HL-60/S4 (cell line): Measurements from ENCODE around the gene ATP2C2.
"Not testable (repeated sequence)": the region's sequence is repeated elsewhere in the genome, so short reads cannot be mapped to it uniquely, and the experiment has no call there.

ENCODE experiments used
- in situ Hi-C: fragments of 300-500 bp; cut with MboI; formaldehyde crosslinking; loops from 2 replicates; pipeline ENCODE4 v1.14.3; 2022; ENCODE audit warnings: low sequenced_read_pairs

The ATP2C2 gene

GRCh38 chr16:84448444-84448843 is 80.1 kb downstream of the ATP2C2 start:
- in situ Hi-C loops, result no loop called here

DNA sequence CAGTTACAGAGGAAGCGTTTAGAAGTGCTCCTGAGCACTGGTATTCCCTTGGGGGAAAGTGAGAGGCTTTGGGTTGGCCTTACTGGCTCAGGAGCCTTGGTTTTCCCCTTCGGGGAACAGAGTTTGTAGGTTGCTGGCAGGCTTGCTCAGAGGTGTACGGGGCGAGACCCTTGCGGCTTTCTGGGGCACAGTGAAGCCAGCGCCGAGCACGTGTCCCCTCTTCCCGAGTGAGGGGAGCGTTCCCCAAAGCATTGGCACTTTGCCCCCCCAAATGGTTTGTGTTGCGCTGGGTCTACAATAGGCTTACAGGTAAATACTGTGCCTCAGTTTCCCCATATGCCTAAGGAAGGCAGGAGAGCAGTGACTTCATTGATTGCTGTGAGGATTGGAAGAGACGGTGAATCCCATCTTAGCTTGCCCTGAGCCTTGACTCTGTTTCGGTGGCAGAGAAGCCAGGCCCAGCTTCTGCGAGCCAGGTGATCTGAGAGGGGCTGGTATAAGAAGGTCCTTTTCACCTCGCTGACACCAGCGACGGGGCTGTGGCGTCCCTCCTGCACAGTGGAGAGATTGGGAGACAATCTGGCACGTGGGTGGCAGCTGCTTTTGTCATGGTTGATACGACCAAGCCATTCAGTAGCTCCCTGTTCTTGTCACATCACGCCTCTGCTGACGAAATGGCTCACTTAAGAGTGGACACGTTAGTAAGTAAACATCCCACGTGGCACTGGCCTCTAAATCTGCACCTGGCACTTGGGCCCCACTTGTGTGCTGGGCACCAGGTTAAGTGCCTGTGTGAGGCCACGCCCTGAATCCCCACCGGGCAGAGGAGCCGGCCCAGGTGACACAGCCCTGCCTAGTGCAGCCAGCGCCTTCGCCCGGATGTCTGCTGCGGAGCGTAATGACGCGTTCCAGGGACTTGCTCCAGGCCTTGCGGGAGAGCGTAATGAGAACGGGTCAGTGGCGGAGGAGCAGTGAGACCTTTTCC is 81.1 kb downstream of the ATP2C2 start:
- in situ Hi-C loops, result no loop called here

GRCh38 chr16:84450176-84450865 is 82.0 kb downstream of the ATP2C2 start:
- in situ Hi-C loops, result no loop called here

DNA sequence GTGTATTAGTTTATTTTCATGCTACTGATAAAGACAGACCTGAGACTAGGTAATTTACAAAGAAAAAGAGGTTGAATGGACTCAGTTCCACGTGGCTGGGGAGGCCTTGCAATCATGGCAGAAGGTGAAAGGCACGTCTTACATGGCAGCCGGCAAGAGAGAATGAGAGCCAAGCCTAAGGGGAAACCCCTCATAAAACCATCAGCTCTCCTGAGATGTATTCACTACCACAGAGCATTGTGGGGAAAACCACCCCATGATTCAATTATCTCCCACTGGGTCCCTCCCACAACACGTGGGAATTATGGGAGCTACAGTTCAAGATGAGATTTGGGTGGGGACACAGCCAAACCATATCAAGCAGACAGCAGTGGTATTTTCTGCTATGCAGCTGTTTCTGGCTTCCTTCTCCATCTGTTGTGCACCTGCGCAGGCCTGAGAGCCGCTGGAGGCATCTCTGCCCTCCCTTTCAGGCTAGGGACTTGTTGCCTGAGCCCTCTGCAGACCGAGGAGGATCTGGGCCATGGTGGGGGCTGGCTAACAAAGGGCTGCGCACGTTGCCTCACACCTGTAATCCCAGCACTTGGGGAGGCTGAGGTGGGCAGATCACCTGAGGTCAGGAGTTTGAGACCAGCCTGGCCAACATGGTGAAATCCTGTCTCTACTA is 82.8 kb downstream of the ATP2C2 start:
- in situ Hi-C loops, result not testable (repeated sequence)

DNA sequence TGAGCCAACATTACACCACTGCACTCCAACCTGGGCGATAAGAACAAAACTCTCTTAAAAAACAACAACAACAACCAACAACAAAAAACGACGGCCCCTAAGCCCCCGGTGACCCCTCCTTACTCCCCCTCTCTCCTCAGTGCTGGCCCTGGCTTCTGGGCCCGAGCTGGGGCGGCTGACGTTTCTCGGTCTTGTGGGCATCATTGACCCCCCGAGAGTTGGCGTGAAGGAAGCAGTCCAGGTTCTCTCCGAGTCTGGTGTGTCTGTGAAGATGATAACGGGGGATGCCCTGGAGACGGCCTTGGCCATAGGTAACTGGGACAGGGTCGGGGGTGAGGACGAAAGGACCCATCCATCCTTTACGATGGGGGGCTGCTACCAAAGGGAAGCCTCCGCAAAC is 83.4 kb downstream of the ATP2C2 start:
- in situ Hi-C loops, result no loop called here

DNA sequence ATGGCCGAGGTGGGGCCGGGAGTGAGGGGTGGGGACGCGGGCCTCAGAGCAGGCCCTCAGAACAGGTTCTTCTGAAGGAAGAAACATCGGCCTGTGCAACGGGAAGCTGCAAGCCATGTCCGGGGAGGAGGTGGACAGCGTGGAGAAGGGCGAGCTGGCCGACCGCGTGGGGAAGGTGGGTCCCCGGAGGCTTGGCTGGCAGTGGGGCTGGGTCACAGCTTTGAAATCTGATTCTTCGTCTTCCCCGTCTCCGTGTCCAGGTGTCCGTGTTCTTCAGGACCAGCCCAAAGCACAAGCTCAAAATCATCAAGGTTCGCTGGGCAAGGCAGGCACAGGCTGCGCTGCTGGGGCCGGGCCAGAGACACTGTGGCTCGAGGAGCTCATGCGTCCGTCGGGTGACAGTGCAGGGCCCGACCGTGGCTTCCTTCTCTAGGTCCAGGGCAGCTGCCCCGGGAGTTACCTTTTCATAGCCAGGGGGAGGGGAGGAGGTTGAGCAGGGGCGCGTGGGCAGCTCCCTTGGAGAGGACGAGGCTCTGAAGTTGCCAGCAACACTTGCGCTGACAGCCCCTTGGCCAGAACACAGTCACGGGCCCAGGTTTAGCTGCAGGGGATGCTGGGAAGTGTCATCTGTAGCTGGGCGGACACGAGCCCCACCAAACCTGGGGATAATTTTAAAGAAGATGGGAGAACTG is 84.9 kb downstream of the ATP2C2 start:
- in situ Hi-C loops, result no loop called here

DNA sequence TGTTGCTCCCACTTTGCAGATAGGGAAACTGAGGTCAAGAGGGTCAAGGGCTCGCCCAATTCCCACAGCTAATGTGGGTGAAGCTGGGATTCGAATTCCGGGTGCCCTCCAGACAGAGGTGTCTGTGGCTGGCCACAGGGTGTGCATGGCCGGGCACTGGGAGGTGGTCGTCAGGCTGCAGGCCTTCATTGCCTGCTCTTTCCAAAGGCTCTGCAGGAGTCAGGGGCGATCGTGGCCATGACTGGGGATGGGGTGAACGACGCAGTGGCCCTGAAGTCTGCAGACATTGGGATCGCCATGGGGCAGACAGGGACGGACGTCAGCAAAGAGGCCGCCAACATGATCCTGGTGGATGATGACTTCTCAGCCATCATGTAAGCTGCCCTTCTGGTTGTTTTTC is 86.3 kb downstream of the ATP2C2 start:
- in situ Hi-C loops, result no loop called here

DNA sequence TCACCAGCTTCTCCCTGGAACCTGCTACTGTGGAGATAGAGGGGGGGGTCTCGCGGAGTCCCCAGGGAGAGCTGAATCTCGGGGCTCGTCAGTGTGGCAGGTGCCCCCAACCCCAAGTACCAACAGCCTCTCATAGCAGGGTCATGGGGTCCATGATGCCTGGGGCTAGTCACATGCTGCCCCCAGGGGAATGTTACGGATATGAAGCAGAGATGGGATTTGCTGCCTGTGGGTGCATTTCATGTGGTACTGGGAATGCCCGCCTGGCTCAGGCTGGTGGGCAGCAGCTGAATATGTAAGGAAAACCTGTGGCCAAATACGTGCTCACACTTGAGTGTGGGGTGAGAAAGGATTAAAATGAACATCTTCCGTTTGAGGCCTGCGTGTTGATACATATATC is 86.7 kb downstream of the ATP2C2 start:
- in situ Hi-C loops, result no loop called here

- in situ Hi-C loops, result no loop called here
These were observed 90.5 kb downstream of the ATP2C2 start for GRCh38 chr16:84458606-84459532.

GRCh38 chr16:84459533-84459894 is 91.2 kb downstream of the ATP2C2 start:
- in situ Hi-C loops, result no loop called here

DNA sequence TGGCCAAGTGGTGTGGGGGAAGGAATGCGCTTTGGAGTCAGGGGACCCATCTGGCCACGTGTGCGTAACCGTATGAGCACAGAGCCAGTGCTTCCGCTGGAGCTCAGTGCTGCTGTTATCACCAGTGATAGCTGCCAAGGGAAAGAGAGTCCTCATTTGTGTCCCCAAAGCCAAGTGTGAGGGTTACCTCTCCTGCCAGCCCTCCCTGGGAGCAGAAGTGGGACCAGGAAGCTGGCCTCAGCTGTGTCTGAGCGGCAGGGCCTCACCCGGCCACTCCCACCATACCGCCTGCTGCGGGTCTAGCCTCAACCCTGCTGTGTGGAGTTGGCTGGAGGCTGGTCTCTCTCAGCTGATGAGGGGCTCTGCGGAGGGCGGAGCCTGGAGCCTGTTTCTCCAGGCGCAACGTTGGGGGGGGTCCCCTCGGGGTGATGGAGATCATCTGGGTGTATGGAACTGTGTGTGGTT is 91.6 kb downstream of the ATP2C2 start:
- in situ Hi-C loops, result no loop called here

GRCh38 chr16:84460406-84461028 is 92.2 kb downstream of the ATP2C2 start:
- in situ Hi-C loops, result no loop called here

DNA sequence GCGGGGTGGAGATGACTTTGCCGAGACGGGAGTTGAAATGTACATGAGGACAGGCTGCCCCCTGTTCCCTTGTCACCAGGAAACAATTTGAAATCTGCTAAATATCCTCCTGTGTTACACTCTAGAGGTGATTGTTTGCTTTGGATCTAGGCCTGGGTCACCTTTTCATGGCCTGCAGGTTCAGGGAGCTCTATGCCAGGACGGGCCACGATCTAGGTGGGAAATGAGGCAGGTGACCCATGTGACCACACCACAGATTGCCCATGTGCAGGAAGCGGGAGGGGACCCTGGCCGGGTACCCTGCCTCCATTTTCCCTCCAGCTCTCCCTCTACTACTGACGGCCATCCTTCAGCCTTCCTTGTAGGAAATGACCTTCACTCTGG is 92.7 kb downstream of the ATP2C2 start:
- in situ Hi-C loops, result no loop called here

DNA sequence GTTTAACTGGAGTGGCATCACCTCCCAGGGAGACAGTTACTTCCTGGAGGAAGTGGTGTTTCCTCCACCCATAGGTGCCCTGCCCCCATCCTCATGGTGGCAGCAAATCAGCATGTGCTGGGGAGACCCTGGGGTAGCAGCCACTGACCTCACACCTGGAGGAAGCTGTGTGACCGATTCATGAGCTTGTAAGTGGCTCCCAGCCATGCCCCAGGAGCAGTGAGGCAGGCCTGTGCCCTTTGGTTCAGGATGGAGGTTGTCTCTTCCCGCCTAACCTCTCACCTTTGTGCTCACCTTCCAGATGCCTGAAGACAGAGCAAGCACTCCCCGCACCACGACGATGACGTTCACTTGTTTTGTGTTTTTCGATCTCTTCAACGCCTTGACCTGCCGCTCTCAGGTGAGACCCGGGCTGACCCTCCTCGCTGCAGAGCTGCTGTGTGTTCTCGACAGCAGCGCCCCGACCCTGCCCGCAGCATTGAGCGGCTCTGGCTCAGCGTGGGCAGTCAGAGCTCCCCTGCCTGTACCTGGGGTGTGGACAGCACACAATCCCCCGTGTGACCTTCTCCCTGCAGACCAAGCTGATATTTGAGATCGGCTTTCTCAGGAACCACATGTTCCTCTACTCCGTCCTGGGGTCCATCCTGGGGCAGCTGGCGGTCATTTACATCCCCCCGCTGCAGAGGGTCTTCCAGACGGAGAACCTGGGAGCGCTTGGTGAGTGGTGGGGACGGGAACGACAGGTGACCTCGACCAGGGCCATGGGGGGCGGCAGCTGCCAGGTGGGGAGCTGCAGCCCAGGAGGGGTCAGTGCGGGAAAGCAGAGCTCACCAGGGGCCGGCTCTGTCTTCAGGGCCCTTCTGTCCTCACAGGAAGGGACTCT is 93.3 kb downstream of the ATP2C2 start:
- in situ Hi-C loops, result no loop called here

DNA sequence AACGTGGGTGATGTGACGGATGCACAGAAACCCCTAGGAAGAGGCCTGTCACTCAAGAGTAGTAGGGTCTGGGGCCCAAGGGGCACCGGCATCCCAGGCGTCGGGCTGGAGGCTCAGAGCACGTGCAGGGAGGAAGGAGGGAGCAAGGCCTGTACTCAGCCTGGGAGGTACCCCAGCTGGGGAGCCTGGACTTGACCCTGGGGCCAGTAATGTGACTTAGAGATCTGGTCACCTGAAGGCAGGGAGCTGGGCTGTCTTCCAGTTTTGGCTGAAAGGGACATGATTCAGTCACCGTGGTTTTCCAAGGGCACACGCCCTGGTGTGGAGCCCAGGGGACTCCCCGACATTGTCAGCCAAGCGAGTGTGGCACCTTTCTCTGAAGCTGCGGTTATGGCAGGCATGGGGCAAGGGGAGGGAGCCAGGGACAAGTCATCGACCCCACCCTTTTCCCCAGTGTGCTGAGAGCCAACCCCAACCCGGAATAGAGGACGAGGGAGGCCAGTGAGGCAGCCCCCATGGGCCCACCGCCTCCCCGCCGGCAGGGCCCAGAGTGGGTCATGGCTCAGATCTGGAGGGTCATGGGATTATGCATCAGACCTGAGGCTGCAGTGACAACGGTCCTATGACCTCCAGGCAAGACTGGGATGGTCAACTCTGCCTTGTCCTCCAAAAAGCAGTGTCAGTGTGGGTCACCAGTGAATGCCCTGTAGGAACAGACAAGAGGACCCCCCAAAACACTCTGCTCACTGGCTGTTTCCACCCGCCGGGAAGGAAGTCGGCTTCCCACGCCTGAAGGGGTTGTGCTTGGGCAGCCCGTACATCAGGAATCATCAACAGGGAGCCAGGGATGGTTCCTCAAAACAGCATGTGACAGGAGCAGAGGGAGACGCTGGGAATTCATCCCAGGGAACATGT is 94.2 kb downstream of the ATP2C2 start:
- in situ Hi-C loops, result no loop called here

GRCh38 chr16:84463221-84463620 is 94.9 kb downstream of the ATP2C2 start:
- in situ Hi-C loops, result no loop called here

DNA sequence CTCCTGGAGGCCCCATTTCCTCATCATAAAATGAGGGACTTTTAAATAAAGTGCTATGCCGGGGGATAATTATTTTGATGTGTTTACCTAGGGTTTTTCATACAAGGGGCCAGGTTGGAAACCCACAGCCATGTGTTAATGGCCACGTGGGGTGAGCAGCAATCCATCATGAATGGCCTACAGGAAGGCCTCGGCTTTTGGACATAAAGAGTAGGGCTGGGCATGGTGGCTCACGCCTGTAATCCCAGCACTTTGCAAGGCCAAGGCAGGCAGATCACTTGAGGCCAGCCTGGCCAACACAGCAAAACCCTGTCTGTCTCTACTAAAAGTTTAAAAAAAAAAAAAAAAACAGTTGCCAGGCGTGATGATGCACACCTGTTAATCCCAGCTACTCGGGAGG is 95.8 kb downstream of the ATP2C2 start:
- in situ Hi-C loops, result no loop called here
